NCI-H1105 (cell line): ENCODE data around the gene BTF3L4.
A peak's percentile ranks its signal among the peaks of the same experiment; 100 is the strongest.
"Not testable (repeated sequence)": the region's sequence is repeated elsewhere in the genome, so short reads cannot be mapped to it uniquely, and the experiment has no call there.

Source experiments
- DNase-seq: peaks from one replicate; lab custom pipeline; 2025; lab: John Stamatoyannopoulos, UW

The BTF3L4 gene

DNA sequence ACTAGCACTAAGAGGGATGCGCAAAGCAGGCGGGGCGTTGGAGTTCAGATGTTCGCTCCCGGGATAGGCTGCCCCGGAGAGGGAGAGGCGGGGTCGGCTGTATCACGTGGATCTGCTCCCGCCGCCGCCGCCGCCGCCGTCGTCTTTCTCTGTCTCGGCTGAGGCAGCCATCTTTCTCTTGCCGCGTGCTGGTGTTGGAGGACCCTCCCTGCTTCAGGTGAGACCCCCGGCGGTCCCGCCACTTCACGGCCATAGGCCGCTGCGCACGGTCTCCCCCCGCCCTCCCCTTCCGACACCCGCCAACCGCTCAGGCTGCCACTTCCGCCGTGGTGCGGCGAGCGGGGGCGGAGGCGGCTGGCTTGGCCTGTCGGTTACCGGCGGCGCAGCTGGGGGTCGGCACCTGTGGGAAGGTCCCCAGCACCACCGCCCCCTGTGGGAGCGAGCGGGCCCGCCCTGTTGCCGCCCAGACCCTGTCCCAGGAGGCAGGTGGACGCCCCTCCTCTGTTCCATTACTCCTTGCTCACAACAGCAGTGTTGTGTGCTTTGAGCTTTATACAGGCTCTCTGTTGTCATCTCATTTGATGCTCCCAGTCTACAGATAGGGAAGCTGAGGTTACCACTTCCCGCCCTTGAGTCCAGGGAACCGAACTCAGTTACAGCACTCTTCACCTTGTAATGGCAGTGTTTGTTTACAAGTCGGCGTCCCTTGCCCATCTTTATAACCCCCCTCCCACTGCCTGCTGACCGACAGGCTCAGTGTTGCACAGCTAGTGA is at the start of gene BTF3L4:
TSS of gene BTF3L4 (plus strand) at position 133 of the 774 bp plus-strand sequence. CDS start 3,553 bp downstream, outside the sequence.
- DNase-seq: peak; percentile 95

DNA sequence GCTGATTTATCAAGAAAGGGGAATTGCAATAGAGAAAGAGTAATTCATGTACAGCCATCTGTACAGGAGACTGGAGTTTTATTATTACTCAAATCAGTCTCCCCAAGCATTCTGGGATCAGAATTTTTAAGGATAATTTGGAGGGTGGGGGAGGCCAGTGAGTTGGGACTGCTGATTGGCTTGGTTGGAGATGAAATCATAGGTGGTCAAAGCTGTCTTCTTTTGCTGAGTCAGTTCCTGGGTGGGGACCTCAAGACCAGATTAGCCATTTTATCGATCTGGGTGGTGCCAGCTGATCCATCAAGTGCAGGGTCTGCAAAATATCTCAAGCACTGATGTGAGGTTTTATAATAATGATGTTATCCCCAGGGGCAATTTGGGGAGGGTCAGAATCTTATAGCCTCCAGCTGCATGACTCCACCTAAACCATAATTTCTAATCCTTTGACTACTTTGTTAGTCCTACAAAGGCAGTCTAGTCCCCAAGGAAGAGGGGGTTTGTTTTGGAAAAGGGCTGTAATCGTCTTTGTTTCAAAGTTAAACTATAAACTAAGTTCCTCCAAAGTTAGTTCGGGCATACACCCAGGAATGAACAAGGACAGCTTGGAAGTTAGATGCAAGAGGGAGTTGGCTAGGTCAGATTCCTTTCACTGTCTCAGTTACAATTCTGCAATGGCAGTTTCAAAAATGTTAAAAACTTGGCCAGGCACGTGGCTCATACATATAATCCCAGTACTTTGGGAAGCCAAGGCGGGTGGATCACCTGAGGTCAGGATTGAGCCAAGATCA is 48.7 kb upstream of the BTF3L4 start:
- DNase-seq: no peak

DNA sequence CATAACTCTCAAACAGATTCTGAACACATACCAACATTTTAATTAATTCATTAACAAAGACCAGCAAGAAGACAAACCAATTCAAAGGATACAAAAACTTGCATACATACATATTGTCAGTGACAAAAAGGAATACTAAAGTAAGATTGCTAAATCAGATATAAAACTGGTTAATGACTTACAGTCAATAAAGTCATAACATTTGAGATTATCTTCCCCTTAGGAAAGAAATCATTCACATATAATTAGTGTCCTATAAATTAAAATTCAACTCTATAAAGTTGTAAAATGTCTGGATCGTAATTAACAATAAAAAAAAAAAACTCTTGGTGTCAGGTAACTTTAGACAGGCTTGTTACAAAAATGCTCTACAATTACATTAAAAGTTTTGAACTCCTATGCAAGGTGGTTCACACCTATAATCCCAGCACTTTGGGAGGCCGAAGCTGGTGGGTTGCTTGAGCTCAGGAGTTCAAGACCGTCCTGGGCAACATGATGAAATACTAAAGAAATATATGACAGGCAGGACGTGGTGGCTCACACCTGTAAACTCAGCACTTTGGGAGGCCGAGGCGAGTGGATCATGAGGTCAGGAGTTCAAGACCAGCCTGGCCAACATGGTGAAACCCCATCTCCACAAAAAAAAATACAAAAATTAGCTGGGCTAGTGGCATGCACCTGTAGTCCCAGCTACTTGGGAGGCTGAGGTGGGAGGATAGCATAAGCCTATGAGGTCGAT is 47.9 kb upstream of the BTF3L4 start:
- no peak for DNase-seq

DNA sequence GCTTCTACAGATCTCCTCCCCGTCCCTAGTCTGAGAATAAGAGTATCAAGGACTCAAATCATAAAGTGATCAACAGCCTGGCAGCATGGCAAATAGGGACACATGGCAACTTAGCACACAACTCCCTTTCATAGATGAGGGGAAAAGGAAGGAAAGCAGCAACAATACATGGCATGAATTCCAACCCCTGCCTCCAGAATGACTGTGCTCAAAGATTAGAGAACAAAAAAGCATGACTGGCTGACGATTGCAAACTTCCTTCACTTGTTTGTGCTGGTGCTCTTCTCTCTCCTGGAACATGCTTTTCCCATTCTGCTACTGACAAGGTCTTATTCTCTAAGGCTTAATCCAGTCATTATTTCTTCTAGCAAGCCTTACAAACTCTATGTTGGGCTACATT is 34.0 kb upstream of the BTF3L4 start:
- DNase-seq: no peak

DNA sequence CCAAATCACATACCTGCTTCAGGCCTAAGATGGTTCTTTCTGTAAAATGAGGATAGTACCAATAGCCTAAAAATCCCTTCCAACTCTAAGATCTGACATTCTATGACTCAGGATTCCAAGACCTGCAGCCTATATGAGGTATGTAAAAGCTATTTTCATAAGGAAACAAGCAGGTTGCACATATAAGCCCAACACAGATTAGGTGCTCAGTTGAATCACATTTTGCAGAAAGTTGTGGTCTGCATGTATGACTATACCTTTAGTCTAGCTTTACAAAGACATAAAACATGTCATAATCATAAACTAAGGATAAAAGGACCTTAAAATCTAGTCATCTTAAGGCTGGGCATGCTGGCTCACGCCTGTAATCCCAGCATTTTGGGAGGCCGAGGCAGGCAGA is 29.8 kb upstream of the BTF3L4 start:
- no peak for DNase-seq

DNA sequence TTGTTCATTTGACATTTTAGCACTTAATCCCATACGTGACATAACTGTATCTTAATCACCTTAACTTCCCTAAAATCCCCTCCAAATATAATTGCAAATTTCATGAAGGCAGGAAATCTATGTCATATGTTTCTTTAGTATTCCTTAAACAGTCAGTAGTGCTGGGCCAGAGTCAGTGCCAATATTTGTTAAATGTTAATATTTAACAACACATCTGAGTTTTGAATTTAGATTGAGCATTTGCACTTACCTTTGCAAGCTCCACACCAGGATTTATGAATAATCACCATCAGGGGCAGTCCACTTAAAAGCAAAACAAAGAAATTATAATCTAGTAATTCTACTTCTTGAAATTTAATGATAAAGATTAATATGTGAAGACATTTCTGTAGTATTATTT is 27.8 kb upstream of the BTF3L4 start:
- DNase-seq: no peak

DNA sequence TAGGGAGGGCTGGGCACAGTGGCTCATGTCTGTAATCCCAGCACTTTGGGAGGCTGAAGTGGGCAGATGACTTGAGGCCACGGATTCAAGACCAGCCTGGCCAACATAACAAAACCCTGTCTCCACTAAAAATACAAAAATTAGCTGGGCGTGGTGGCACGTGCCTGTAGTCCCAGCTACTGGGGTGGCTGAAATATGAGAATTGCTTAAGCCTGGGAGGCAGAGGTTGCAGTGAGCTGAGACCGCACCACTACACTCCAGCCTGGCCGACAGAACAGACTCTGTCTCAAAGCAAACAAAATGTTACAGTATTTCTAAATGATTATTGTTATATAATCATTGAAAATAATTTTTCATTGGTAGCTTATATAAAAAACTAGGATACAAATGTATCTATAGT is 27.3 kb upstream of the BTF3L4 start:
- DNase-seq: not testable (repeated sequence)

DNA sequence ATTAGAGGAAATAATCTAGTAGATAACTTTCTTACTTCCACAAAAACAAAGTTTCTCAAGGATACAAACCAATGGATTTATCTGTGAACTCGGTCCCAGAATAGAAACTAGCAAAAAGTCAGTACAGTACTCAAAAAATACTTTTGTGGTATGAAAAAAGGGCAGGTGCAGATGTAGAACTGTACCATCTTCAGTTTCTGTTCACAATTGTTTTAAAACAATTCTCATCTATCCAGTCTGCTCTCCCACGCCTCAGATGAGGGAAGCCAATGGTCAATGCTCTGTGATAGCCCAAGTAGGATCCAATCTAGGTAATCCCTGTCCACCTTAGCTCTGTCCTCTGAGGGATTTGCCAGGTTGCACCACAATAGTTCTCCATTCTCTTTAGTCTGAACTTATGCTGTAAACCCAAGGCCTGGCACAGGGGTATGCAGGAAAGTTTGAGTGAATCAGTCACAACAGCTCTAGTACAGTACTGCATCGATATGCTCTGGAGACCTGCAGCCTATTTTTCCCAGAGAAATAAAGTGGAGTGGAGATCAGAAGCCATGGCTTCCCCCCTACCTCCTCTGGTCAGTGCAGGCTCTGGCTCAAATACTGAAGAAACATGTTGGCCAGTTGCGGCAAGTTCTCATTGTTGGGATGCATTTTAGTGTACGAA is 23.8 kb upstream of the BTF3L4 start:
- DNase-seq: no peak

DNA sequence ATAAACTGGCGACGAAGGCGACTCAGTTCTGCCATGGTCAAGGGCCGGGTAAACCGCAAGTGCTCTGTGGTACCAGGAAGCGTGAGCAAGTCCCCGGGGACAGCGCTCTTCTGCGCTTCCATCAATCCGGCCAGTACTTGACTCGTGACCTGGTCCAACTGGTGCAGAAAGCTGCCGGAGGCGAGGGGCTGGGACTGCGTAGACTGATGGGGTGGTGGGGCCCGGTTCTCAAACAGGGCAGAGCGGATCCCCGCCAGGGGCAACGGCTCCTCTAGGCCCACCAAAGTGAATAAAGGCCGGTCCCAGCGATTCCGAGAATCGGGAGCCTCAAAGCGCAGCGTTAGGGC is 23.3 kb upstream of the BTF3L4 start:
- no peak for DNase-seq

DNA sequence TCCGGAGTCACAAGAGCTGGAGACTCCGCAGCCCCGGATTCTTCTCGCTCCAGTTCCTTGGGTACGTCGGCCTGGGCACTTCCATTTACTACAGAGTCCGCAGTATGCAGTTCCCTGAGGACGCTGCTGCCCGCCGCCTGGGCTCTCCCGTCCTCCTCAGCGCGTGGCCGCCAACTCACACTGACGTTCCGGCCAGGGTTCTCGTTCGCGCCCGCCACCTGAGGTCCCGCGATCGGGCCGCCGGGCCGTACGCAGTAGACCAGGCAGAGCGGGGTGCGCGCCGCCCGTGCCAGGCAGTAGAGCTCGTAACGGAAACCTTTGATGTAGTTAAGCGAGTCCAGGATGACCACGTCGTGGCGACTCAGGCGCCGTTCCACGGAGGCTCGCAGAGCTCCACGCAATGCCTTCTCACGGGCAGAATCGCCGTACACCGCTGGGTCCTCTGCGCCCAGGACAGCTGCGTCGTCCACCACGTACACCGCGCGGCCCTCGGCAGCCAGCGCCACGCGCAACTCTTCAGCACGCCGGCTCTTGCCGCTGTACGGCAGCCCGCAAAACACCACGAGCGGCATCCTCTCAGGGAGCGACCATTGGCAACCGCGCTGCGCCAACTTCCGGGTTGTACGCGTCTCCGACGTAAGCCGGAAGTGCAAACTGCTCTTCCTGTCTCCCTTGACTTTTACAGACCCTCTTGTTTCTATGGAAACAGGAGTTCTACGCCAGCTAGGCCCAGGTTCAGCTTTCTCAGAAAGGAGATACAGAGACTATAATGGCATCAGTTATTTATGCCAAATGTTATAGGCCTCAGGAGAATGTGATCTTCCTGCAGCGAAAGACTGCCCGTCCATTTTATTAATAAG is 22.7 kb upstream of the BTF3L4 start, which contains the start of gene KTI12:
TSS of gene KTI12 (minus strand) at position 621 of the 860 bp plus-strand sequence. CDS start at position 572, 49 bp downstream.
- peak; percentile 96 for DNase-seq

DNA sequence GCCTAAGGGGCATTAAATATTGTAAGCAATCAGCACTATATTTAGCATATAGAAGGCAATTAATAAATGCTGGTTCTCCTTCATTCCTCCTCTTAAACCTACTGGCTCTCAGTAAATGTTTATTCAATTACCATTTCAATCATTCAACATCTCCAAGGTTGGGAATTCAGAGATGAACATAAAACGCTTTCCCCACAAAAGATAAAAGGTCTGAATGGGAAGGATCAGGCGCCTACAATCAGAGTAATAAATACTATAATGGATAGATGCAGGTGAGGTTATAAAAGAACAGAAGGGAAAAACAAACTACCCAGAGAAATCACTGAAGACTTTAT is 22.1 kb upstream of the BTF3L4 start:
- DNase-seq: no peak

DNA sequence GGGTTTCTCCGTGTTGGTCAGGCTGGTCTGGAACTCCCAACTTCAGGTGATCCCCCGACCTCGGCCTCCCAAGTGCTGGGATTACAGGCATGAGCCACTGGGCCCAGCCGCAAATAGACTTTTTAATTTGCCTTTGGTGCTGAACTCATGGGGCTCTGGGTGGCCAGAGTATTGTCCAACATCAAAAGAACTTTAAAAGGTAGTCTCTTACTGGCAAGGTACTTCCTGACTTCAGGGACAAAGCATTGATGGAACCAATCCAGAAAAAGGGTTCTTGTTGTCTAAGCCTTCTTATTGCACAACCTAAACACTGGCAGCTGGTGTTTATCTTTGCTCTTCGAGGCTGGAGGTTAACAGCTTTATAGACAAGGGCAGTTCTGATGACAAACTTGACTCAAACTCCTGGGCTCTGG is 18.7 kb upstream of the BTF3L4 start:
- no peak for DNase-seq

DNA sequence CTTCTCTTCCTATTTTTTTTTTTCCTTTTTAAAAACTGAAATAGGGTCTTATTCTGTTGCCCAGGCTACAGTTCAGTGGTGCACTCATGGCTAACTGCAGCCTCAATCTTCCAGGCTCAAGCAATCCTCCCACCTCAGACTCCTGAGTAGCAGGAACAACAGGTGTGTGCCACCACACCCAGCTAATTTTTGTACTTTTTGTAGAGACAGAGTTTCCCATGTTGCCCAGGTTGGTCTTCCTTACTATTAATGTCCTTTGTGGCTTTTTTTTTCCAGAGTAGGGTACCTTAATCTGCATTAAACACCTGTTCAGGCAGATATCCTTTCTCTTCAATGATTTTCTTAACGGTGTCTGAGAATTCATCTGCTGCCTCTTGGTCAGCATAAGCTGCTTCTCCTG is 18.2 kb upstream of the BTF3L4 start:
- no peak for DNase-seq

DNA sequence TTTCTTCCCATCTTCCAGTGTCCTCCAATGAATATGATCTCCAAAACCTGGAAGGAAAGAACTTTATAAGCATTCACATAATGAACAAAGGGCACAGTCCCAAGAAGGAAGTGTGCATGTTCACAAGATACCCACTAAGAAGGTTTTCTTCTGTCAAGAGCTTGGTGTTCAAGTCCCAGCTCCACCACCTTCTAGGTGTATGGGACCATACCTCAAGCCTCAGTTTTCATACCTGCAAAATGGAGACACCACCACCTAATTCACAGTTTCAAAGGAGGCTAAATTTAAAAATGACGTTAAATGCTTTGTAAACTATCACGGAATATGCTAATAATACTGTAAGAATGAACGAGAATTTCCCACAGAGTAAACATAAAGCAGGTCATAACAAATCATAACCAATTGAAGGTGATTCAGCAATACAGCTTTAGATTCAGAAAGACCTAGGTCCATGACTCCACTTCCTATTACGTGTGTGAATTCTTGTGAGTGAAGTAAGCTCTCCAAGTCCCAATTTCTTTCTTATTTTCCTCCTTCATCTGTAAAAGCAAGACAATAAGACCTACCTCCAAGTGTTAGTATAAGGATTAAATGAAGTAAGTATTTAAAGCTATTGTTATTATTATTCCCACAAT is 14.4 kb upstream of the BTF3L4 start:
- no peak for DNase-seq

DNA sequence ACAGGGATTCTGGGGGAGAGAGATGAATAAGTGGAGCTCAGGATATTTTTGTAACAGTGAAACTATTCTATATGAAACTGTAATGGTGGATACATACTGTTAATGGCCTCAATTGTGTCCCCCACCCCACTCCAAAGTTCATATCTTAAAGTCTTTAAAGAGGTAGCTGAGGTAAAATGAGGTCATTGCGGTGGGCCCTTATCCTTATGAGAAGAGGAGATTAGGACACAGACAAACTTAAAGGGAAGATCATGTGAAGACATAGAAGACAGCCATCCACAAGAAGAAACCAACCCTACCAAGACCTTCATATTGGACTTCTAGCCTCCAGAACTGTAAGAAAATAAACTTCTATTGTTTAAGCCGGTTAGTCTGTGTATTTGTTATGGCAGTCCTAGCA is 10.9 kb upstream of the BTF3L4 start:
- no peak for DNase-seq

DNA sequence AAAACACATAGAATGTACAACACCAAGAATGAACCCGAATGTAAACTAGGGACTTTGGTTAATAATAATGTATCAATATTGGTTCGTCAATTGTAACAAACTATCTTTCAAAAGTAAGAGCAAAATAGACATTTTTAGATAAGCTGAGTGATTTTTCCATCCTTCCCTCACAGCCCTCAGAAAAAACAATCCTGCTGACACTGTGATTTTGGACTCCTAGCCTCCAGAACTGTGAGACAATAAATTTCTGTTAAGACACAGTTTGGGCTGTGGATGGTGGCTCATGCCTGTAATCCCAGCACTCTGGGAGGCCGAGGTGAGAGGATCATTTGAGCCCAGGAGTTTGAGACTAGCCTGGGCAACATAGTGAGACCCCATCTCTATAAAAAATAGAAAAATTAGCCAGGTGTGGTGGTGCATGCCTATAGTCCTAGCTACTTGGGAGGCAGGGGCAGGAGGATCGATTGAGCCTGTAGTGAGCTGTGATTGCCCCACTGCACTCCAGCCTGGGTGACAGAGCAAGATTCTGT is 10.4 kb upstream of the BTF3L4 start:
- not testable (repeated sequence) for DNase-seq

DNA sequence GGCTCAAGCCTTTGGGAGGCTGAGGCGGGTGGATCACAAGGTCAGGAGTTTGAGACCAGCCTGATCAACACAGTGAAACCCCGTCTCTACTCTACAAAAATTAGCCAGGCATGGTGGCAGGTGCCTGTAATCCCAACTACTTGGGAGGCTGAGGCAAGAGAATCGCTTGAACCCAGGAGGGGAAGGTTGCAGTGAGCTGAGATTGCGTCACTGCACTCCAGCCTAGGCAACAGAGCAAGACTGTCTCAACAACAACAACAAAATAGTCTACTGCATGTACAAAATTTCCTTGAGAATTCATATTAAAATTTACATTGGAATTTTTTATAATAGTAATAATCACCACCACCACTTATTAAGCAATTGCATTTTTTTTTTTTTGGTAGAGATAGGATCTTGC is 6.8 kb upstream of the BTF3L4 start:
- not testable (repeated sequence) for DNase-seq

DNA sequence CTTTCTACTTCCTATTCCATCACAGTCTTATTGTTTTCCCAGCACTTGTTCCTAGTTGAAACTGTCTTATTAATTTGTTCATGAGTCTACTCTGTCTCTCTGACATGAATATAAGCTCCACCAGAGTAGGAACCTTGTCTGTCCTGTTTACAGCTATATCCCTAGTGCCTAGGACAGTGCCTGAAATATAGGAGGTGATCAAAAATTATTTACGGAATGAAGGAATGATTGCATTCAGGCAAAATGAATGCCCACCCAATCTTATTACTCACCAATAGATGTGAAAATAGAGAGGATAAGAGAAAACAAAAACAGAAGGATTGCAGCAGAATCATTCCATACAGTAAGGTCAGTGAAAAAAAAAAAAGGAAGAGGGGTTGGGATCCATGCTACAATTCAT is 2.2 kb upstream of the BTF3L4 start:
- DNase-seq: no peak

DNA sequence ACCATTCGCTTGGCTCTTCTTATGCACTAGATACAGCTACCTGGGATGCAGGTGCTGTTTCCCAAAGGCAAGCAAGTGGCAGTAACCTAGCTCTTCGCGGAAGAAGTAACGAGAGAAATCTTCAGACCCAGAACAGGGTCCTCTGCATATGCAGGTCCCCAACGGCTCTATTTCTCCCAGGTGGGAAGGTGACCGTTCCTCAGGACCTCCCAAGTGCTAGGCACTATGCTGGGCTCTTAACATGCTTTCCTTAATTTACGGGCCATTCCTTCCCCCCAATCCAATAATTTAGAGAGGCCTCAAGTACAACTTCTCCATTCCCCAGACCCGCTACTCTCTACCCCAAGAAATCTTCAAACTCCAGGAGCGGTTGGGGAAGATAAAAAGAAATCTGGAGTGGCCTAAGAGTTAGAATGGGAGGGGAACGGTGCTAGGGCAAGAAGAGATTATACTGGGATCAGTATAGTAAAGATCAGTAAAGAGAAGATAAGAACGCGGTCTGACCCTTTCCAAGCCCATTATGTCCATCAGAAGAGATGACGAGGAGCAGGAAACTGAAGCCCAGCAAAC is 1.5 kb upstream of the BTF3L4 start:
- no peak for DNase-seq
